ENCODE data around the gene VDAC2. TPM values are rescaled to one million over a fixed set of nuclear protein-coding genes. Genes with fewer than 3 reads are reported as not detected.
A peak's percentile ranks its signal among the peaks of the same experiment; 100 is the strongest.
"Not testable (repeated sequence)": the region's sequence is repeated elsewhere in the genome, so short reads cannot be mapped to it uniquely, and the experiment has no call there.

Gene VDAC2
- total RNA-seq, 6 experiments from 2014 or later, result 48.3 to 92.7 (median 70.2) TPM

DNA sequence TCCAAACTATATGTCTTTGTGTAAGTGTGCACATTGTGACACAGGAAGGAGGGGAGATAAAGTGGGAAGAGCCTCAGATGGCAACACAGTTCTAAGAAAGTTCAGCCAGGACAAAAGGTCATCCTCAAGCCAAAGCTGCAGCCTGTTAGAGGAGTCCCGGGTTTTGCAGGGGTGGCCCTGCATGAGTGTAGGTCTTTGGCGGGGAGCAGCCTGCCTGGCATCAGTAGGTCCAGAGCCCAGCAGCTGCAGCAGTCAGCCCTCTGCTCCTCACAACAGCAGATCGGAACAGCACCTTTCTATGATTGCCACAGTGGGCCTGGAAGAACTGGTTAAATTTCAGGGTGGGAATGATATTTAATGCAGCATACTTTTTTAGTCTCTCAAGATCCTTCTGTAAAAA, 13.5 kb upstream of the VDAC2 start:
- WGBS (ENCODE audit: insufficient coverage, low coverage, low lambda C conversion rate, missing lambda C conversion rate), result 80% methylated on average over 1 of the region's 3 CpGs
- intact Hi-C loops (cut with DNase I), result no loop called here
- Histone ChIP-seq H3K9me3 (no peaks in the 10 kb centered on the region), H3K27ac (no peak overlapping the region), H3K27me3 (no peaks in the 10 kb centered on the region), H3K4me1 (peaks cover 0 to 6% (median 0%) of the 10 kb centered on the region in 4 donors), H3K36me3 (no peaks in the 10 kb centered on the region), H3K4me3 (no peak overlapping the region)
- DNase-seq, result no peak
- TF ChIP-seq, protein P1, sequence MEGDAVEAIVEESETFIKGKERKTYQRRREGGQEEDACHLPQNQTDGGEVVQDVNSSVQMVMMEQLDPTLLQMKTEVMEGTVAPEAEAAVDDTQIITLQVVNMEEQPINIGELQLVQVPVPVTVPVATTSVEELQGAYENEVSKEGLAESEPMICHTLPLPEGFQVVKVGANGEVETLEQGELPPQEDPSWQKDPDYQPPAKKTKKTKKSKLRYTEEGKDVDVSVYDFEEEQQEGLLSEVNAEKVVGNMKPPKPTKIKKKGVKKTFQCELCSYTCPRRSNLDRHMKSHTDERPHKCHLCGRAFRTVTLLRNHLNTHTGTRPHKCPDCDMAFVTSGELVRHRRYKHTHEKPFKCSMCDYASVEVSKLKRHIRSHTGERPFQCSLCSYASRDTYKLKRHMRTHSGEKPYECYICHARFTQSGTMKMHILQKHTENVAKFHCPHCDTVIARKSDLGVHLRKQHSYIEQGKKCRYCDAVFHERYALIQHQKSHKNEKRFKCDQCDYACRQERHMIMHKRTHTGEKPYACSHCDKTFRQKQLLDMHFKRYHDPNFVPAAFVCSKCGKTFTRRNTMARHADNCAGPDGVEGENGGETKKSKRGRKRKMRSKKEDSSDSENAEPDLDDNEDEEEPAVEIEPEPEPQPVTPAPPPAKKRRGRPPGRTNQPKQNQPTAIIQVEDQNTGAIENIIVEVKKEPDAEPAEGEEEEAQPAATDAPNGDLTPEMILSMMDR (IDR thresholded peaks at IDR 0.05), result no peak
- no peak for TF ChIP-seq POLR2A (IDR thresholded peaks at IDR 0.05)
- no peak for ATAC-seq

DNA sequence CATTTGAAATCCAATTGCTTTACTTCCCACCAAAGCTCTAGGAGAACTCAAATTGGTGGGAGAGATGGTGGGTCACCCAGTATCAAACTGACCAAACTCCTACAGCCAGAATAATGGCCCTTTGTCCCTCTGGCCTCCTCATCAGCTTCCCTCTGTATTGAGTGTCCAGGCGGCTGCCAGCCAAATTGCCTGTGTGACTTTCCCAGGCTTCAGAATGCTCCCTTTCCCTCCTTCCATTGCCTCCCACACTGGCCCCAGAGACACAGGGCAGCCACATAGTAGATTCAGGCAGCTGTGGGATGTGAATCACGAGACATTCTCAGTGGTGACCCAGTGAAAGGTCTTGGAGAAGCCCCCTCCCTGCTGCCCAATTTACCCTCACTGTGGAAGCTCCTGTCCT, 12.7 kb upstream of the VDAC2 start:
- WGBS (ENCODE audit: insufficient coverage, low coverage, low lambda C conversion rate, missing lambda C conversion rate), result 88% methylated on average over 2 of the region's 2 CpGs
- DNase-seq, result no peak
- H3K4me1 ChIP-seq, result no peaks in the 10 kb centered on the region
- no peak for TF ChIP-seq POLR2A (IDR thresholded peaks at IDR 0.05)
- TF ChIP-seq, protein P1 (IDR thresholded peaks at IDR 0.05), result no peak
- intact Hi-C loops (cut with DNase I), result no loop called here
- no peak overlapping the region for H3K27ac ChIP-seq
- no peak overlapping the region for H3K4me3 ChIP-seq
- ATAC-seq, result no peak
- H3K9me3 ChIP-seq, result no peaks in the 10 kb centered on the region
- H3K27me3 ChIP-seq, result no peaks in the 10 kb centered on the region
- no peaks in the 10 kb centered on the region for H3K36me3 ChIP-seq

DNA sequence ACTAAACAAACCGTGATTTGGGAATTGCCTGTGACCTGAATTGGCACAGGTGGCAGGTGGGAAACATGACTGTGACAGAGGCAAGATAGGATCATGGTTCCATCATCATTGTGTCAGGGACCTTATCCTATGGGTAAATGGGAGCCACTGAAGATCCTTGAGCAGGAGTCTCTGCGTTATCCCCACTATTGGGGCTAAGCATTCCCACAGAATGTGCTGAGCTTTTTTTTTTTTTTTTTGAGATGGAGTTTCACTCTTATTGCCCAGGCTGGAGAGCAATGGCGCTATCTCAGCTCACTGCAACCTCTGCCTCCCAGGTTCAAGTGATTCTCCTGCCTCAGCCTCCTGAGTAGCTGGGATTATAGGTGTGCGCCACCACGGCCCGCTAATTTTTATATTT, 10.6 kb upstream of the VDAC2 start:
- H3K4me3 ChIP-seq; intact Hi-C loops (cut with DNase I); H3K4me1 ChIP-seq; H3K27me3 ChIP-seq; ATAC-seq; H3K36me3 ChIP-seq; H3K9me3 ChIP-seq; H3K27ac ChIP-seq: not testable (repeated sequence)
- peak in 1 of 3 donors; percentile 3 for DNase-seq
- 47% methylated on average over 3 of the region's 6 CpGs for WGBS (ENCODE audit: insufficient coverage, low coverage, low lambda C conversion rate, missing lambda C conversion rate)

DNA sequence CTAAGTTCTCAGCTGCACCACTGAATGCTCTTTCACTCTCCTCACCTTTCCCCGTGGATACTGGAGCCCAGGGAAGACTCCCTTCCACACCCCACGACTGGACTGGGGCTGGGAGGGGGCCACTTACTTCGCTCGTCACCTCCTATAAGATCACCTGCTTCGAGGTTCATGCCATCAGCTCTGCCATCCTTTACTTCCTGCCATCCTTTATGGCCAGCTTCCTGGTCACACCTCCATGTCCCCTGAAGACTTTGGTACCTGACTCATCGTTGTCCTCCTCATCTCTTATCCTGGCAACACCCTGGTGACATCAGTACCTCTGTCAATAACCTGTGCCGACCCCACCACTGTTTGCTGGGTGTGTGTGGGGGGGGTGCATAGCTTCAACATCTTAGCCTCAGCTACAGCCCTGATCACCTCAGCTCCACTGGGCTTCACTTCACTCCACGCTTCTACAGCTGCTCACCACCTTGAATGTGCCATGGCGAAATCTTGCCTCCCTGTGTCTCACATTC, 8.7 kb upstream of the VDAC2 start:
- 64% methylated on average over 8 of the region's 9 CpGs for WGBS (ENCODE audit: insufficient coverage, low coverage, low lambda C conversion rate, missing lambda C conversion rate)
- no peak for TF ChIP-seq POLR2A (IDR thresholded peaks at IDR 0.05)
- TF ChIP-seq, protein P1 (IDR thresholded peaks at IDR 0.05), result no peak
- no peak overlapping the region for H3K27ac ChIP-seq
- DNase-seq (peak in 1 of 3 donors; percentile 20), ATAC-seq (peak in 2 of 4 donors; percentile 13 to 86)
- no peaks in the 10 kb centered on the region for H3K4me1 ChIP-seq
- intact Hi-C loops (cut with DNase I), result no loop called here
- H3K36me3 ChIP-seq, result no peaks in the 10 kb centered on the region
- H3K27me3 ChIP-seq, result no peaks in the 10 kb centered on the region
- H3K9me3 ChIP-seq, result no peaks in the 10 kb centered on the region
- H3K4me3 ChIP-seq, result no peak overlapping the region

DNA sequence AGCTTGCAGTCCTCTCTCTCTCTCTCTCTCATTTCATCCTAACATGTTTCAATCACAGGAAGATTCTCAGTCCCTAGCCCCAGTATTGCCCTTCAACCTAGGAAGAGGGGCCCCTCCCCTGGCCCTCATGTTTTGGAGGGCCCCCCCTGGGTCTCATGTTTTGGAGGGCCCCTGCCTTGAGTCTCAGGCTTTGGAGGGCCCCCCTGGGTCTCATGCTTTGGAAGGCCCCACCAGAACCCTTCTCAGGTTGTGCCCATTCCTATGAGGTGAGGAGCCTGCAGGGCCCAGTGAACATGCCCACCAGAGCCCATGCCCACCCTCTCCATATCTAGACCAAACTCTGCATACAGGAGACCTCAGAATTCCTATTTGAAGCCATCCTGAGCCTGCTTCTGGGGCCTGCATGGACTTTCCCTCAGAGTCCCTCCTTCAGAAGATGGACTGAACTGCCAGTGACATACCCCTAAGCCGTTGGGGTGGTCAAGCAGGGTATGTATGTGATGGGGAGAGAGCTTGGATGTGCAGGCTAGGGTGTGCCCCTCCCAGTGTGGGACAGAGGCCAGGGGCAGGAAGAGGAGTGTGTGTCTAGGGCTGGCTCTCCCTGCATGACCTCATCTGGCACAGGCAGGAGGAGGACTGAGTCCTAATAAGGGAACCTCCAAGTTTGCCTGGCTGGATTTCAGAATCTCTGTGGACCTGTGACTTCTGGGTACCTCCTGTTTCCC, 8.1 kb upstream of the VDAC2 start:
- no CpG with 5 or more reads among the region's 1 CpG for WGBS (ENCODE audit: insufficient coverage, low coverage, low lambda C conversion rate, missing lambda C conversion rate)
- no peak overlapping the region for H3K27ac ChIP-seq
- H3K27me3 ChIP-seq, result no peaks in the 10 kb centered on the region
- DNase-seq (peak in 2 of 3 donors; percentile 42 to 68), ATAC-seq (peak in 3 of 4 donors; percentile 58 to 92 (median 66))
- no peaks in the 10 kb centered on the region for H3K9me3 ChIP-seq
- no peak for TF ChIP-seq POLR2A (IDR thresholded peaks at IDR 0.05)
- TF ChIP-seq, protein P1 (IDR thresholded peaks at IDR 0.05), result no peak
- no peaks in the 10 kb centered on the region for H3K36me3 ChIP-seq
- H3K4me1 ChIP-seq, result no peaks in the 10 kb centered on the region
- H3K4me3 ChIP-seq, result no peak overlapping the region
- intact Hi-C loops (cut with DNase I), result no loop called here

DNA sequence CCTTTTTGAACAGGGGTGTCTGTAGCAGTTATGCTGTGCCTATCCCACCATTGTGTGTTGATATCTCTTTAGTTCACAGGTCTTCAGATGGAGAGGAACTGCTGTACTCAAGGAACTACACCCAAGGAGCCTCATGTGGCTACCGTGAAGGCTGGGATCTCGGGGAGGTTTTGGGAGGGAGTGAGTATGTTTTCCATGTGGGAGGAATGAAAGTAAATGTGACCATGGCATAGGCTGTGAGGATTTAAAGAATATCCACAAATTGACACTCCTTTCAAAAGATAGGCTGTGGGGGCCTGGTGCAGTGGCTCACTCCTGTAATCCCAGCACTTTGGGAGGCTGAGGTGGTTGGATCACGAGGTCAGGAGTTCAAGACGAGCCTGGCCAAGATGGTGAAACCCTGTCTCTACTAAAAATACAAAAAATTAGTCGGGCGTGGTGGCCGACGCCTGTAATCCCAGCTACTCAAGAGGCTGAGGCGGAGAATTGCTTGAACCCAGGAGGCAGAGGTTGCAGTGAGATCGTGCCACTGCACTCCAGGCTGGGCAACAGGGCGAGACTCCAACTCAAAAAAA, 7.5 kb upstream of the VDAC2 start:
- H3K36me3 ChIP-seq; H3K9me3 ChIP-seq; DNase-seq; H3K4me3 ChIP-seq; intact Hi-C loops (cut with DNase I); ATAC-seq; H3K4me1 ChIP-seq; H3K27ac ChIP-seq; H3K27me3 ChIP-seq: not testable (repeated sequence)
- WGBS (ENCODE audit: insufficient coverage, low coverage, low lambda C conversion rate, missing lambda C conversion rate), result 67% methylated on average over 5 of the region's 11 CpGs
